Right lobe of liver (tissue), 4 donors: Measurements from ENCODE around the gene VCL.

Experiments used
- POLR2A ChIP-seq: fragments of 450-650 bp; IDR thresholded peaks from one replicate; pipeline ENCODE4 v1.6.1; 2017; ENCODE audit warnings: antibody characterized with exemption, mild to moderate bottlenecking
- TF ChIP-seq, protein P1 (sequence below), 4 donors: fragments of 200-600 bp in 3 of 4; fragments of 450-650 bp in 1 of 4; IDR thresholded peaks; one replicate each; pipeline versions ENCODE4 v1.5.1 to v1.8.0; 2016 to 2022; ENCODE audit warnings: antibody characterized with exemption in 4 of 4, mild to moderate bottlenecking in 2 of 4
- donor health status: DM: no; HTN: no; CAD: no.
- donor health status: DM: no; HTN: no; CAD: no.
- donor health status: DM: no; HTN: yes; CAD: no.

- TF ChIP-seq, protein P1, sequence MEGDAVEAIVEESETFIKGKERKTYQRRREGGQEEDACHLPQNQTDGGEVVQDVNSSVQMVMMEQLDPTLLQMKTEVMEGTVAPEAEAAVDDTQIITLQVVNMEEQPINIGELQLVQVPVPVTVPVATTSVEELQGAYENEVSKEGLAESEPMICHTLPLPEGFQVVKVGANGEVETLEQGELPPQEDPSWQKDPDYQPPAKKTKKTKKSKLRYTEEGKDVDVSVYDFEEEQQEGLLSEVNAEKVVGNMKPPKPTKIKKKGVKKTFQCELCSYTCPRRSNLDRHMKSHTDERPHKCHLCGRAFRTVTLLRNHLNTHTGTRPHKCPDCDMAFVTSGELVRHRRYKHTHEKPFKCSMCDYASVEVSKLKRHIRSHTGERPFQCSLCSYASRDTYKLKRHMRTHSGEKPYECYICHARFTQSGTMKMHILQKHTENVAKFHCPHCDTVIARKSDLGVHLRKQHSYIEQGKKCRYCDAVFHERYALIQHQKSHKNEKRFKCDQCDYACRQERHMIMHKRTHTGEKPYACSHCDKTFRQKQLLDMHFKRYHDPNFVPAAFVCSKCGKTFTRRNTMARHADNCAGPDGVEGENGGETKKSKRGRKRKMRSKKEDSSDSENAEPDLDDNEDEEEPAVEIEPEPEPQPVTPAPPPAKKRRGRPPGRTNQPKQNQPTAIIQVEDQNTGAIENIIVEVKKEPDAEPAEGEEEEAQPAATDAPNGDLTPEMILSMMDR (IDR thresholded peaks at IDR 0.05) = no peak
- no peak for TF ChIP-seq POLR2A
Measured at GRCh38 chr10:74071157-74071556, 73.2 kb downstream of the VCL start.
